SK-N-SH (cell line): ENCODE data around the gene COLEC11. TPM values are rescaled to one million over a fixed set of nuclear protein-coding genes. Genes with fewer than 3 reads are reported as not detected.

ENCODE experiments used
- CTCF ChIA-PET: fragments of 300-600, 350-600 bp; formaldehyde crosslinking; extraction: SDS; loops from one replicate; lab custom pipeline; 2021; lab: Yijun Ruan, JAX
- POLR2A ChIA-PET: fragments of 350-600 bp; sonication (Branson Sonifier 250); formaldehyde crosslinking; extraction: SDS; loops from one replicate; lab custom pipeline; 2020; ENCODE audit warnings: antibody characterized with exemption, inconsistent platforms; lab: Yijun Ruan, JAX
- DNase-seq: peaks from one replicate; pipeline ENCODE4 v3.0.0; 2012
- H2AFZ ChIP-seq: fragments of 200-600 bp; sonication (generic); 2 replicates; pipeline ENCODE4 v1.8.1; 2016; ENCODE audit warnings: antibody characterized with exemption, mild to moderate bottlenecking, low read depth
- H3F3A ChIP-seq: fragments of 200-600 bp; sonication (generic); replicated peaks from 2 replicates; pipeline ENCODE3; 2016; ENCODE audit warnings: antibody characterized with exemption, mild to moderate bottlenecking; ENCODE audit not compliant: insufficient read depth
- H3K27ac ChIP-seq, 2 experiments: fragments of 200-500 bp in 1 of 2; fragments of 200-600 bp in 1 of 2; sonication (Bioruptor generic) in 1 of 2; sonication (generic), shearing (Covaris generic) in 1 of 2; 2 replicates each; pipeline versions ENCODE4 v1.5.1 to v1.6.1; 2014 to 2016; ENCODE audit warnings: low read depth in 2 of 2, inconsistent platforms in 1 of 2, low read length in 1 of 2, mild to moderate bottlenecking in 1 of 2, mixed read lengths in 1 of 2
- H3K27me3 ChIP-seq: fragments of 200-600 bp; sonication (generic), shearing (Covaris generic); 2 replicates; pipeline ENCODE4 v1.6.1; 2016; ENCODE audit warnings: mixed run types; ENCODE audit not compliant: insufficient read depth
- H3K36me3 ChIP-seq, 2 experiments: fragments of 200-500 bp in 1 of 2; fragments of 200-600 bp in 1 of 2; sonication (Bioruptor generic) in 1 of 2; sonication (generic) in 1 of 2; replicated peaks in 1 of 2; 2 replicates each; pipeline versions ENCODE3 to v1.5.1; 2014 to 2016; ENCODE audit warnings: low read length in 1 of 2, mild to moderate bottlenecking in 1 of 2; ENCODE audit not compliant: insufficient read depth in 2 of 2, control insufficient read depth in 1 of 2
- H3K4me1 ChIP-seq, 2 experiments: fragments of 200-500 bp in 1 of 2; fragments of 200-600 bp in 1 of 2; sonication (Bioruptor generic) in 1 of 2; sonication (generic), shearing (Covaris generic) in 1 of 2; 2 replicates each; pipeline versions ENCODE4 v1.5.1 to v1.6.1; 2014 to 2016; ENCODE audit warnings: low read depth in 1 of 2, low read length in 1 of 2, mixed run types in 1 of 2; ENCODE audit not compliant: insufficient read depth in 2 of 2, control insufficient read depth in 1 of 2
- H3K4me2 ChIP-seq: fragments of 200-600 bp; sonication (generic), shearing (Covaris generic); 2 replicates; pipeline ENCODE4 v1.6.1; 2017; ENCODE audit warnings: mixed run types
- H3K4me3 ChIP-seq, 2 experiments: fragments of 200-500 bp in 1 of 2; fragments of 200-600 bp in 1 of 2; sonication (Bioruptor generic) in 1 of 2; sonication (generic), shearing (Covaris generic) in 1 of 2; 2 replicates each; pipeline versions ENCODE4 v1.5.1 to v1.8.1; 2014 to 2016; ENCODE audit warnings: low read depth in 2 of 2, inconsistent platforms in 1 of 2, low read length in 1 of 2, mild to moderate bottlenecking in 1 of 2, mixed read lengths in 1 of 2, moderate library complexity in 1 of 2
- H3K79me2 ChIP-seq: fragments of 200-600 bp; sonication (generic); 2 replicates; pipeline ENCODE4 v1.8.1; 2017; ENCODE audit warnings: mild to moderate bottlenecking; ENCODE audit not compliant: insufficient read depth
- H3K9ac ChIP-seq: fragments of 200-600 bp; sonication (generic); 2 replicates; pipeline ENCODE4 v1.6.1; 2017; ENCODE audit warnings: mixed run types
- H3K9me2 ChIP-seq: fragments of 200-600 bp; sonication (generic); 2 replicates; pipeline ENCODE4 v1.6.1; 2017; ENCODE audit warnings: mixed run types
- H3K9me3 ChIP-seq: fragments of 200-600 bp; sonication (generic); 2 replicates; pipeline ENCODE4 v1.6.1; 2017; ENCODE audit warnings: mixed run types, mild to moderate bottlenecking, moderate library complexity
- H4K20me1 ChIP-seq: fragments of 200-600 bp; sonication (generic); 2 replicates; pipeline ENCODE4 v1.6.1; 2017; ENCODE audit warnings: mild to moderate bottlenecking, mixed run types; ENCODE audit not compliant: insufficient read depth
- CHD2 ChIP-seq: fragments of 150-350 bp; IDR thresholded peaks from 2 replicates; pipeline ENCODE4 v1.6.1; 2018; ENCODE audit warnings: low read length; ENCODE audit not compliant: partially characterized antibody
- FOSL2 ChIP-seq: IDR thresholded peaks from 2 replicates; pipeline ENCODE4 v1.4.0; 2012; ENCODE audit warnings: low read depth, mild to moderate bottlenecking, moderate library complexity, borderline replicate concordance
- FOXM1 ChIP-seq: IDR thresholded peaks from 2 replicates; pipeline ENCODE4 v1.4.0; 2012; ENCODE audit warnings: low read depth, mild to moderate bottlenecking
- GABPA ChIP-seq: IDR thresholded peaks from 2 replicates; pipeline ENCODE4 v1.4.0; 2012; ENCODE audit warnings: low read depth, mild to moderate bottlenecking
- GATA2 ChIP-seq: sonication (generic); formaldehyde crosslinking; IDR thresholded peaks from 2 replicates; pipeline ENCODE4 v1.5.0; 2020; ENCODE audit warnings: mild to moderate bottlenecking, missing genetic modification reagents
- IRF3 ChIP-seq: fragments of 150-350 bp; IDR thresholded peaks from 2 replicates; pipeline ENCODE4 v1.6.1; 2016; ENCODE audit warnings: mild to moderate bottlenecking, low read depth, low read length
- NFIC ChIP-seq: IDR thresholded peaks from 2 replicates; pipeline ENCODE4 v1.4.0; 2012; ENCODE audit warnings: borderline replicate concordance
- PBX3 ChIP-seq: IDR thresholded peaks from 2 replicates; pipeline ENCODE4; 2012
- POLR2AphosphoS5 ChIP-seq: IDR thresholded peaks from 2 replicates; pipeline ENCODE4 v1.6.1; 2012; ENCODE audit warnings: low read depth, low read length
- RAD21 ChIP-seq: IDR thresholded peaks from 2 replicates; pipeline ENCODE4 v1.6.1; 2012; ENCODE audit warnings: mild to moderate bottlenecking, low read length
- RXRA ChIP-seq: IDR thresholded peaks from 2 replicates; pipeline ENCODE4 v1.4.0; 2012; ENCODE audit warnings: low read depth, mild to moderate bottlenecking, borderline replicate concordance
- SIN3A ChIP-seq: IDR thresholded peaks from 2 replicates; pipeline ENCODE4 v1.6.1; 2012; ENCODE audit warnings: low read depth, mild to moderate bottlenecking, low read length, moderate library complexity, borderline replicate concordance
- SMC3 ChIP-seq: IDR thresholded peaks from 2 replicates; pipeline ENCODE4 v1.6.1; 2012; ENCODE audit warnings: low read depth, low read length, improper control_type of control experiment
- TAF1 ChIP-seq: IDR thresholded peaks from 2 replicates; pipeline ENCODE4 v1.6.1; 2012; ENCODE audit warnings: low read depth, mild to moderate bottlenecking, low read length, moderate library complexity, borderline replicate concordance
- TCF12 ChIP-seq: IDR thresholded peaks from 2 replicates; pipeline ENCODE4 v1.4.0; 2012
- USF2 ChIP-seq: fragments of 150-350 bp; IDR thresholded peaks from 2 replicates; pipeline ENCODE4 v1.6.1; 2017; ENCODE audit warnings: antibody characterized with exemption, low read length, low read depth, borderline replicate concordance
- YY1 ChIP-seq: IDR thresholded peaks from 2 replicates; pipeline ENCODE4 v1.4.0; 2012; ENCODE audit warnings: low read depth, mild to moderate bottlenecking
- WGBS: methylation state at CpG from one replicate; pipeline ENCODE4 v1.1.6; 2017; ENCODE audit warnings: low lambda C conversion rate; 5-methylcytosine and 5-hydroxymethylcytosine counted together
- polyA plus RNA-seq, 3 experiments: library from polyadenylated mRNA; depleted of rRNA; stranded (reverse); fragments of >200 nt; gene quantifications; 2 replicates each; pipeline ENCODE4 v1.2.3, GENCODE V29; 2012

COLEC11 gene
- polyA plus RNA-seq, 1 of the 3 experiments (the other 2 are of a cell fraction) = 8.7 TPM

- Histone ChIP-seq H3K4me2 (no peak overlapping the region), H3F3A (no peaks in the 10 kb centered on the region), H3K27me3 (no peaks in the 10 kb centered on the region; the same call in 1 of the 2 replicates), H3K4me1 (peaks cover 0 to 10% of the 10 kb centered on the region in 2 experiments; a peak in 1 of 4 replicates), H4K20me1 (no peaks in the 10 kb centered on the region), H3K9me3 (no peaks in the 10 kb centered on the region), H2AFZ (no peak overlapping the region), H3K79me2 (no peaks in the 10 kb centered on the region), H3K27ac (no peak overlapping the region), H3K9ac (no peak overlapping the region), H3K9me2 (no peaks in the 10 kb centered on the region), H3K36me3 (no peaks in the 10 kb centered on the region), H3K4me3 (no peak overlapping the region)
- 57% methylated on average over 9 of the region's 9 CpGs for WGBS
- no peak for DNase-seq
- TF ChIP-seq FOXM1 = no peak
- no peak for TF ChIP-seq IRF3
- no peak for TF ChIP-seq TCF12
- no peak for TF ChIP-seq RXRA
- no peak for TF ChIP-seq YY1
- TF ChIP-seq PBX3 = no peak
- no peak for TF ChIP-seq POLR2AphosphoS5
- TF ChIP-seq TAF1 = no peak
- no peak for TF ChIP-seq FOSL2
- no peak for TF ChIP-seq CHD2
- TF ChIP-seq SIN3A = no peak
- no peak for TF ChIP-seq RAD21
- TF ChIP-seq USF2 = no peak
- no peak for TF ChIP-seq GATA2
- no peak for TF ChIP-seq NFIC
- no peak for TF ChIP-seq SMC3
- no peak for TF ChIP-seq GABPA
- ChIA-PET CTCF (interaction anchor here (0.6 to 1.1 kb wide), 2 partner anchors 10 to 16 kb away, joined by 3 read pairs; partner anchors contain the start of gene ALLC), POLR2A (no interaction called here)
Observed at GRCh38 chr2:3674066-3674845, 79.3 kb downstream of the COLEC11 start.
